H1 (cell line): ENCODE measurements around the gene THTPA. TPM values are rescaled to one million over a fixed set of nuclear protein-coding genes. Genes with fewer than 3 reads are reported as not detected.

Source experiments
- CTCF ChIA-PET: fragments of 300-600 bp; sonication (Branson Sonifier 250); formaldehyde crosslinking; loops from one replicate; lab custom pipeline; 2021; ENCODE audit not compliant: partially characterized antibody; lab: Charles Lee
- POLR2A ChIA-PET: fragments of 300-600 bp; sonication (Branson Sonifier 250); formaldehyde crosslinking; loops from one replicate; lab custom pipeline; 2021; ENCODE audit warnings: inconsistent platforms; ENCODE audit not compliant: partially characterized antibody; lab: Charles Lee
- DNase-seq, 2 experiments: peaks; one replicate each; pipeline versions ENCODE4 v3.0.0 to v3.0.0-alpha.2; 2010 to 2022; ENCODE audit warnings: low spot score in 2 of 2, low read depth in 1 of 2, mixed read lengths in 1 of 2
- FAIRE-seq: peaks from 2 replicates; lab custom pipeline; 2011; peaks lifted over from hg19 to GRCh38; lab: Jason Lieb, UNC
- H2AFZ ChIP-seq: 2 replicates; pipeline ENCODE4 v1.8.1; 2012; ENCODE audit warnings: low read length, inconsistent platforms
- H2AK5ac ChIP-seq: 2 replicates; pipeline ENCODE4 v1.6.1; 2013; ENCODE audit warnings: low read depth, low read length
- H2BK120ac ChIP-seq: replicated peaks from 2 replicates; pipeline ENCODE3; 2013; ENCODE audit warnings: low read depth, low read length, inconsistent platforms
- H2BK12ac ChIP-seq: 2 replicates; pipeline ENCODE4 v1.6.1; 2013; ENCODE audit warnings: low read depth, low read length
- H2BK15ac ChIP-seq: 2 replicates; pipeline ENCODE4 v1.6.1; 2013; ENCODE audit warnings: low read length
- H2BK20ac ChIP-seq: 2 replicates; pipeline ENCODE4 v1.6.1; 2013; ENCODE audit warnings: low read length
- H2BK5ac ChIP-seq: 2 replicates; pipeline ENCODE4 v1.6.1; 2013; ENCODE audit warnings: low read depth, low read length
- H3K14ac ChIP-seq: 2 replicates; pipeline ENCODE4 v1.6.1; 2013; ENCODE audit warnings: inconsistent platforms; ENCODE audit not compliant: insufficient read length
- H3K18ac ChIP-seq: 2 replicates; pipeline ENCODE4 v1.6.1; 2013; ENCODE audit warnings: low read length; ENCODE audit errors: extremely low read depth
- H3K23ac ChIP-seq: 2 replicates; pipeline ENCODE4 v1.6.1; 2013; ENCODE audit warnings: inconsistent platforms; ENCODE audit not compliant: insufficient read length
- H3K23me2 ChIP-seq: 2 replicates; pipeline ENCODE4 v1.6.1; 2013; ENCODE audit warnings: low read depth, low read length
- H3K27ac ChIP-seq: 2 replicates; pipeline ENCODE4 v1.6.1; 2011; ENCODE audit warnings: low read depth, low read length, inconsistent platforms
- H3K27me3 ChIP-seq, 4 experiments: replicated peaks in 1 of 4; 1 replicate in 1 of 4; 2 replicates in 3 of 4; pipeline versions ENCODE4 v1.6.1 to v1.8.1; 2011 to 2013; ENCODE audit warnings: low read length in 3 of 4, mild to moderate bottlenecking in 3 of 4, inconsistent platforms in 2 of 4, mixed read lengths in 2 of 4, moderate library complexity in 1 of 4; ENCODE audit not compliant: control insufficient read depth in 3 of 4, insufficient read depth in 3 of 4; ENCODE audit errors: extremely low read depth in 1 of 4
- H3K36me3 ChIP-seq, 4 experiments: 2 replicates each; pipeline versions ENCODE4 v1.6.1 to v1.8.1; 2011 to 2013; ENCODE audit warnings: mild to moderate bottlenecking in 4 of 4, low read length in 3 of 4, moderate library complexity in 2 of 4, control low read depth in 1 of 4, inconsistent platforms in 1 of 4; ENCODE audit not compliant: insufficient read depth in 4 of 4, control insufficient read depth in 2 of 4
- H3K4ac ChIP-seq: replicated peaks from 2 replicates; pipeline ENCODE3; 2013; ENCODE audit warnings: low read length, low read depth, mixed read lengths, inconsistent platforms; ENCODE audit not compliant: insufficient read length
- H3K4me1 ChIP-seq, 4 experiments: replicated peaks in 1 of 4; 1 replicate in 1 of 4; 2 replicates in 3 of 4; pipeline versions ENCODE4 v1.6.1 to v1.8.1; 2011 to 2013; ENCODE audit warnings: low read length in 3 of 4, inconsistent platforms in 2 of 4, mixed read lengths in 1 of 4; ENCODE audit not compliant: insufficient read depth in 4 of 4, control insufficient read depth in 3 of 4
- H3K4me2 ChIP-seq, 2 experiments: 2 replicates each; pipeline versions ENCODE4 v1.6.1 to v1.8.1; 2011 to 2013; ENCODE audit warnings: low read depth in 2 of 2, low read length in 2 of 2, control low read depth in 1 of 2, inconsistent platforms in 1 of 2, mild to moderate bottlenecking in 1 of 2; ENCODE audit not compliant: insufficient read depth in 1 of 2
- H3K4me3 ChIP-seq, 4 experiments: fragments of 200-600, 300-600 bp in 1 of 4; sonication (generic), shearing (Covaris generic), sonication (Bioruptor Twin) in 1 of 4; 2 replicates each; pipeline versions ENCODE4 v1.5.1 to v1.8.1; 2011 to 2016; ENCODE audit warnings: low read length in 4 of 4, low read depth in 3 of 4, control low read depth in 2 of 4, inconsistent platforms in 2 of 4, mild to moderate bottlenecking in 2 of 4, mixed read lengths in 1 of 4, moderate library complexity in 1 of 4; ENCODE audit not compliant: insufficient read depth in 2 of 4; ENCODE audit errors: extremely low read depth in 1 of 4
- H3K56ac ChIP-seq: replicated peaks from 2 replicates; pipeline ENCODE3; 2013; ENCODE audit warnings: low read depth, mild to moderate bottlenecking, mixed read lengths, low read length, inconsistent platforms; ENCODE audit not compliant: insufficient read length
- H3K79me1 ChIP-seq: 2 replicates; pipeline ENCODE4 v1.6.1; 2013; ENCODE audit warnings: low read depth, low read length, control low read depth
- H3K79me2 ChIP-seq, 2 experiments: 2 replicates each; pipeline versions ENCODE4 v1.6.1 to v1.8.1; 2012 to 2013; ENCODE audit warnings: low read length in 2 of 2, mild to moderate bottlenecking in 2 of 2, inconsistent platforms in 1 of 2; ENCODE audit not compliant: insufficient read depth in 2 of 2, control insufficient read depth in 1 of 2
- H3K9ac ChIP-seq, 4 experiments: replicated peaks in 1 of 4; 1 replicate in 1 of 4; 2 replicates in 3 of 4; pipeline versions ENCODE4 v1.6.1 to v1.8.1; 2011 to 2013; ENCODE audit warnings: low read depth in 3 of 4, low read length in 3 of 4, control low read depth in 2 of 4, mild to moderate bottlenecking in 2 of 4, moderate library complexity in 2 of 4, inconsistent platforms in 1 of 4; ENCODE audit errors: extremely low read depth in 1 of 4
- H3K9me3 ChIP-seq, 2 experiments: 2 replicates each; pipeline versions ENCODE4 v1.6.1 to v1.8.1; 2012 to 2013; ENCODE audit warnings: mild to moderate bottlenecking in 2 of 2, moderate library complexity in 2 of 2, control low read depth in 1 of 2, inconsistent platforms in 1 of 2, low read depth in 1 of 2, low read length in 1 of 2, mixed read lengths in 1 of 2; ENCODE audit not compliant: insufficient read depth in 2 of 2
- H4K20me1 ChIP-seq, 2 experiments: replicated peaks in 1 of 2; 2 replicates each; pipeline versions ENCODE3 to v1.8.1; 2011 to 2013; ENCODE audit warnings: inconsistent platforms in 2 of 2, low read length in 2 of 2, mild to moderate bottlenecking in 1 of 2; ENCODE audit not compliant: insufficient read depth in 2 of 2, control insufficient read depth in 1 of 2
- H4K5ac ChIP-seq: 2 replicates; pipeline ENCODE4 v1.6.1; 2013; ENCODE audit warnings: low read length, low read depth, mixed read lengths, inconsistent platforms; ENCODE audit not compliant: insufficient read length
- H4K8ac ChIP-seq: 2 replicates; pipeline ENCODE4 v1.8.0; 2013; ENCODE audit warnings: mild to moderate bottlenecking, moderate library complexity, low read length, inconsistent platforms; ENCODE audit not compliant: insufficient read depth; ENCODE audit errors: extremely low read depth
- H4K91ac ChIP-seq: replicated peaks from 2 replicates; pipeline ENCODE3; 2013; ENCODE audit warnings: low read length, mixed read lengths, inconsistent platforms; ENCODE audit not compliant: insufficient read length
- ATF3 ChIP-seq: IDR thresholded peaks from 2 replicates; pipeline ENCODE4 v1.6.1; 2011; ENCODE audit warnings: low read depth, mild to moderate bottlenecking, low read length; ENCODE audit not compliant: insufficient read depth
- CTBP2 ChIP-seq: IDR thresholded peaks from 2 replicates; pipeline ENCODE4 v1.7.0; 2011; ENCODE audit warnings: borderline replicate concordance, mild to moderate bottlenecking, moderate library complexity, mixed read lengths, low read length; ENCODE audit not compliant: insufficient read depth, insufficient read length
- EGR1 ChIP-seq: IDR thresholded peaks from 2 replicates; pipeline ENCODE4 v1.6.1; 2011; ENCODE audit warnings: low read depth, low read length, borderline replicate concordance
- MAFK ChIP-seq: IDR thresholded peaks from 2 replicates; pipeline ENCODE4 v1.6.1; 2012; ENCODE audit warnings: low read depth, mild to moderate bottlenecking, improper control_type of control experiment, low read length
- PHF8 ChIP-seq: fragments of 200-600 bp; sonication (generic); conservative IDR thresholded peaks from 2 replicates; pipeline ENCODE4 v1.7.1; 2012; ENCODE audit warnings: low read depth, mild to moderate bottlenecking, inconsistent platforms, low read length, moderate library complexity
- RBBP5 ChIP-seq: IDR thresholded peaks from 2 replicates; pipeline ENCODE4 v1.7.1; 2012; ENCODE audit warnings: low read depth, mild to moderate bottlenecking, inconsistent platforms, low read length, moderate library complexity, borderline replicate concordance
- RFX5 ChIP-seq: IDR thresholded peaks from 2 replicates; pipeline ENCODE4 v1.6.1; 2011; ENCODE audit warnings: low read depth, low read length, improper control_type of control experiment, borderline replicate concordance
- RNF2 ChIP-seq: fragments of 200-900, 300-1000 bp; sonication (generic); IDR thresholded peaks from 2 replicates; pipeline ENCODE4 v1.7.1; 2016; ENCODE audit warnings: borderline replicate concordance, low read depth, mild to moderate bottlenecking, antibody characterized with exemption, low read length; ENCODE audit not compliant: poor library complexity, severe bottlenecking; ENCODE audit errors: missing control alignments
- SUZ12 ChIP-seq: fragments of 200-600 bp; sonication (generic); IDR thresholded peaks from 2 replicates; pipeline ENCODE4 v1.6.1; 2012; ENCODE audit warnings: mild to moderate bottlenecking, inconsistent platforms, low read length, moderate library complexity, mixed read lengths
- WGBS, 2 experiments: shearing (Covaris generic) in 1 of 2; methylation state at CpG; one replicate each; pipeline versions ENCODE4 v1.1.6 to v1.1.7; 2013 to 2015; ENCODE audit warnings: low lambda C conversion rate in 2 of 2, mixed read lengths in 2 of 2, inconsistent platforms in 1 of 2, low coverage in 1 of 2, missing lambda C conversion rate in 1 of 2; ENCODE audit not compliant: insufficient replicate concordance in 2 of 2, insufficient coverage in 1 of 2, insufficient read length in 1 of 2; ENCODE audit errors: extremely low coverage in 1 of 2, missing lambda C conversion rate in 1 of 2; 5-methylcytosine and 5-hydroxymethylcytosine counted together
- polyA plus RNA-seq, 7 experiments: library from polyadenylated mRNA; depleted of rRNA in 3 of 7; stranded (reverse) in 5 of 7; unstranded in 2 of 7; fragments of >200 nt in 5 of 7; fragments of 200-250 nt in 2 of 7; gene quantifications; 1 replicate in 5 of 7; 2 replicates in 1 of 7; 4 replicates in 1 of 7; pipeline versions ENCODE4 v1.2.1 to v1.2.3, GENCODE V29; 2011 to 2013; ENCODE audit warnings: missing spikeins in 2 of 7, mixed read lengths in 2 of 7
- total RNA-seq: library from RNA; stranded (reverse); fragmentation: NEBNext Ultra II Directional; extraction: Animal tissue kit (Norgen Biotek cat#: 25700); gene quantifications from 2 replicates; pipeline ENCODE4 v1.2.1, GENCODE V29; 2021

The THTPA gene
- total and polyA plus RNA-seq, 2 of the 8 experiments (the other 6 are each of a cell fraction or from before 2014, with no cell fraction given): 16.6 to 19.0 TPM

DNA sequence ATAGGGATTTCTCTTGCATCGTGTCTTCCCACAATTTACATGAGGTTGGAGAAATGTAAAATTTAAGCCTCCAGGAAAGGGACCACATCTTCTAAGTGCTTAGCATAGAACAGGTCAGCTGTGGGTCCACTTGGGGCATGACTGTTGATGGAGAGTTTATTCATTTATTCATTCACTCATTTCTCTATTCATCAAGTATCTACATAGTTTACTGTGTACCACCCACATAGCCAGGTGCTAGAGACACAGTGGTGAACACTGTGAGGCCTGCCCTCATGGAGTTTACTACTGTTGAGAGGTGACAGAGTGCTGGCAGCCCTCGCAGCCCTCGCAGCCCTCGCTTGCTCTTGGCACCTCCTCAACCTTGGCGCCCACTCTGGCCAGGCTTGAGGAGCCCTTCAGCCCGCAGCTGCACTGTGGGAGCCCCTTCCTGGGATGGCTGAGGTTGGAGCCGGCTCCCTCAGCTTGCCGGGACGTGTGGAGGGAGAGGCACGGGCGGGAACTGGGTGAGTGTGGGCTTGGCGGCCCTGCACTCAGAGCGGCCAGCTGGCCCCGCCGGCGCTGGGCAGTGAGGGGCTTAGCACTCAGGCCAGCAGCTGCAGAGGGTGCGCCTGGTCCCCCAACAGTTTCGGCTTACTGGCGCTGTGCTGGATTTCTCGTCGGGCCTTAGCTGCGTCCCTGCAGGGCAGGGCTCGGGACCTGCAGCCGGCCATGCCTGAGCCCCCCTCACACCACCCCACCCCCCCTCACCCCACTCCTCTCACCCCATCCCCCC is 24.3 kb downstream of the THTPA start:
- peak overlapping the region; percentile 80; the same call in 1 of the 2 replicates for H2BK12ac ChIP-seq
- H4K20me1 ChIP-seq: peaks cover 2% of the 10 kb centered on the region in 2 experiments
- peak overlapping the region in 1 of 2 experiments; percentile 1; a peak in 1 of 4 replicates for H3K4me2 ChIP-seq
- no peak overlapping the region for H3K4me3 ChIP-seq
- H2BK5ac ChIP-seq: no peak overlapping the region
- H3K23me2 ChIP-seq: peaks cover 18% of the 10 kb centered on the region; the same call in 1 of the 2 replicates
- H3K9me3 ChIP-seq: no peaks in the 10 kb centered on the region; a peak in 1 of 4 replicates
- peak overlapping the region; percentile 4; the same call in 1 of the 2 replicates for H4K8ac ChIP-seq
- no peaks in the 10 kb centered on the region for H3K79me2 ChIP-seq
- no peak overlapping the region for H3K14ac ChIP-seq
- H3K18ac ChIP-seq: no peak overlapping the region; the same call in none of the 2 replicates
- H3K9ac ChIP-seq: no peak overlapping the region
- no peak overlapping the region for H2AK5ac ChIP-seq
- no peak overlapping the region for H4K5ac ChIP-seq
- 92% methylated on average over 15 of the region's 24 CpGs; no CpG with 5 or more reads in 1 of the 2 experiments for WGBS, 2 experiments
- no peak overlapping the region for H2BK20ac ChIP-seq
- peak overlapping the region; percentile 77; the same call in 1 of the 2 replicates for H2BK15ac ChIP-seq
- peaks cover 14 to 25% (median 20%) of the 10 kb centered on the region in 4 experiments; a peak in 6 of 7 replicates for H3K27me3 ChIP-seq
- peaks cover 5 to 13% (median 9%) of the 10 kb centered on the region in 4 experiments; a peak in 6 of 7 replicates for H3K4me1 ChIP-seq
- H2AFZ ChIP-seq: no peak overlapping the region; the same call in 1 of the 2 replicates
- H3K56ac ChIP-seq: no peak overlapping the region
- ChIA-PET POLR2A (interaction anchor here (0.6 to 3.8 kb wide), 5 partner anchors 12 to 114 kb away, joined by 3 to 14 read pairs (median 6); partner anchors contain the start of gene AP1G2), CTCF (interaction anchor here (1.1 to 2.4 kb wide), 10 partner anchors 9 to 500 kb away, joined by 3 to 7 read pairs (median 4); no protein-coding TSS in a partner anchor)
- H3K79me1 ChIP-seq: no peaks in the 10 kb centered on the region
- H2BK120ac ChIP-seq: no peak overlapping the region
- H3K23ac ChIP-seq: no peak overlapping the region
- DNase-seq (no peak), FAIRE-seq (no peak)
- H3K27ac ChIP-seq: no peak overlapping the region
- H3K4ac ChIP-seq: no peak overlapping the region
- H3K36me3 ChIP-seq: peaks cover 0 to 4% (median 0%) of the 10 kb centered on the region in 4 experiments; a peak in 1 of 8 replicates
- H4K91ac ChIP-seq: no peak overlapping the region
- TF ChIP-seq RFX5 (no peak), CTBP2 (no peak), RNF2 (no peak), MAFK (no peak), PHF8 (no peak), EGR1 (no peak), ATF3 (no peak), RBBP5 (no peak), SUZ12 (no peak)
